ENCODE data around the gene ODAPH.
"Not testable (repeated sequence)": the region's sequence is repeated elsewhere in the genome, so short reads cannot be mapped to it uniquely, and the experiment has no call there.

- TF ChIP-seq CTCF (IDR thresholded peaks at IDR 0.05; ENCODE audit: borderline replicate concordance, extremely low read depth, low read length, poor library complexity, severe bottlenecking); EZH2 (IDR thresholded peaks at IDR 0.05; ENCODE audit: borderline replicate concordance, low read depth, low read length, severe bottlenecking): not testable (repeated sequence)
Observed at GRCh38 chr4:75519452-75519851, 36.4 kb upstream of the ODAPH start.

Measured in DND-41 (cell line).